HG03060 (cell line): ENCODE results near the gene CARD8.

ENCODE experiments used
- ATAC-seq: cut with Tn5 transposase; IDR thresholded peaks from one replicate; pipeline ENCODE4 v1.9.1; 2021; ENCODE audit warnings: low read depth, moderate number of reproducible peaks; ENCODE audit not compliant: unreplicated experiment

CARD8 gene

DNA sequence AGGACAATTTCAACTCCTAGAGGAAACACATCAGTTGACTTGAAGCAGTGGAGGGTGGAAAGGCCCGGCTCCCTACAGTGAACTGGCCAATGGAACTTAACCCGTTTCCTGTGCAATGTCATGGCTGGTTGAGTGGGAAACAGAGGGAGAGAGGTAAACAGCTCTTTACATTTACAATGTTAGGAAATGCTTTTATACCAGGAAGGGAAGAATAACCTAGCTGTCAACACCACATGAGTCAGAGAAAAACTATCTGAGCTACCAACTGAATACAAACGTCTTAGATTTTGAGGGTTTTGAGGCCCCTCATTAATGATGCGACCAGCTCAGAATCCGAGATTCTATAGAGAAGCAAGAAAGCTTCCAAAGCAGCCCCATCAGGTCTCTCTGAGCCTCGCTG lies 36.7 kb downstream of the CARD8 start:
- no peak for ATAC-seq

DNA sequence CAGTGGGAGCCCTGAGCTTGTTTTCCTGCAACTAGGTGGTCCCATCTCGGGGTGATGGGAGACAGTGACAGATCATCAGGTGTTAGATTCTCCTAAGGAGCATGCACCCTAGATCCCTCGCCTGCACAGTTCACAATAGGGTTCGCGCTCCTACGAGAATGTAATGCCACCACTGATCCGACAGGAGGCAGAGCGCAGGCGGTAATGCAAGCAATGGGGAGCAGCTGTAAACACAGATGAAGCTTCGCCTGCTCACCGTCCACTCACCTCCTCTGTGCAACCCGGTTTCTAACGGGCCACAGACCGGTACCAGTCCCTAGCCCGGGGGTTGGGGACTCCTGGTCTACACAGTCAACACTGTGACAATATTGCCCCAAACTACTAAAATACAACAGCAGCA lies 38.8 kb downstream of the CARD8 start:
- no peak for ATAC-seq

DNA sequence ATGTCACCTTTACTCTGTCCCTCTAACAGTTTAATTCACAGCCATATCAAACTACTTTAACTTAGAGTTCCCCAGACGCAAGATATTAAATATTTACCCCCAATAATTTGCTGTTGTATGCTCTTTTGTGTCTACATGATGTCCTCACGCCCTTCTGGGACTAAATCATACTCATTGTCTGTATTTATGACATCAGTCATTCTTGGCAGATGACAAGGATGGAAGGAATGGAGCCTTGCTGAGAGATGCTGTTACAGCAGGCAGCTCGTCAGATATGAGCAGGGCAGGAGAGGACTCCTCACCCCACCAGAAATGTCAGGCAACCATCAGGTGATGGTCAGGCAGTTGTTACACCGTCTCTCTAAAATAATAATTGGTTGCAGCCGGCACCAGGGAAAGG lies 41.8 kb downstream of the CARD8 start:
- ATAC-seq, result no peak

DNA sequence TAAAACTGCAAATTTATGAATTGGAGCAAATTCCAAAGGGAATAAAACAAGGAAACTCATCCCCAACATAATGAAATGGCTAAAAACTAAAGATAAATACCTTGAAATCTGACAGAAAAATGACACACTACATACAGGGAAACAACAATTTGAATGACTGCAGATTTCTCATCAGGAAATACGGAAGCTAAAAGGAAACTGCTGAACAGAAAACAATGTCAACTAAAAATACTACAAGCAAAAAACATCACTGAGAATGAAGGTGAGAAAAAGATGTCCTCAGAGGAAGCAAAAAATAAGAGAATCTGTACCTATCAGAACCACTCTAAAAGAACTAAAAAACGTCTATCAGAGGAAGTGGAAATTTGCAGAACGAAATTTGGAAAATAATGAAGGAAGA lies 45.7 kb downstream of the CARD8 start:
- no peak for ATAC-seq

DNA sequence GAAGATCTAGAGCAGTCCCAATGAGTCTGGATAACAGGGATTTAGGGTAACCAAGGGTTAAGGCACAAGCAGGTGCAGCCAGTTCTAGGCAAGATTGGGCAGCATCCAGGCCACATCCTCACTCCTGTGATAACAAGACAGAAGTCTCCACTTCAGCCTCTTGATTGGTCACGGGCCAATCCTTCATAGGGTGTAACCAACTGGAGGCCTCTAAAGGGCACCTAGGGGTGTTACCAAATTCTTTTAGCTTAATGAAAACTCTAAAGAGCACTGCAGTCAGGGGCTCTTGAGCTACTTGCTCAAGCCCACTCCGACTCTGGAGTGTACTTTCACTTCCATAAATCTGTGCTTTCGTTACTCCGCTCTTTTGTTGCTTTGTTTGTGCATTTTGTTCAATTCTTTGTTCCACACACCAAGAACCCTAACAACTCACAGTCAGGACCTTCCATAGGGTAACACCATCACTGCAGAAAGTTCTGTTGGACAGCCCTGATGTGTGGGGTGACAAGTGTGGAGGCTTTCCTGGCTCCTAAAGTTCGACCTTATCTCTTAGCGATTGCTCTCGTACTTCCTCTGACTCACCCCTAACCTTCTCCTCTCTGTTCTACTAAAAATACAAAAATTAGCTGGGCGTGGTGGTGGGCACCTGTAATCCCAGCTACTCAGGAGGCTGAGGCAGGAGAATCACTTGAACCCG lies 49.2 kb downstream of the CARD8 start:
- no peak for ATAC-seq

DNA sequence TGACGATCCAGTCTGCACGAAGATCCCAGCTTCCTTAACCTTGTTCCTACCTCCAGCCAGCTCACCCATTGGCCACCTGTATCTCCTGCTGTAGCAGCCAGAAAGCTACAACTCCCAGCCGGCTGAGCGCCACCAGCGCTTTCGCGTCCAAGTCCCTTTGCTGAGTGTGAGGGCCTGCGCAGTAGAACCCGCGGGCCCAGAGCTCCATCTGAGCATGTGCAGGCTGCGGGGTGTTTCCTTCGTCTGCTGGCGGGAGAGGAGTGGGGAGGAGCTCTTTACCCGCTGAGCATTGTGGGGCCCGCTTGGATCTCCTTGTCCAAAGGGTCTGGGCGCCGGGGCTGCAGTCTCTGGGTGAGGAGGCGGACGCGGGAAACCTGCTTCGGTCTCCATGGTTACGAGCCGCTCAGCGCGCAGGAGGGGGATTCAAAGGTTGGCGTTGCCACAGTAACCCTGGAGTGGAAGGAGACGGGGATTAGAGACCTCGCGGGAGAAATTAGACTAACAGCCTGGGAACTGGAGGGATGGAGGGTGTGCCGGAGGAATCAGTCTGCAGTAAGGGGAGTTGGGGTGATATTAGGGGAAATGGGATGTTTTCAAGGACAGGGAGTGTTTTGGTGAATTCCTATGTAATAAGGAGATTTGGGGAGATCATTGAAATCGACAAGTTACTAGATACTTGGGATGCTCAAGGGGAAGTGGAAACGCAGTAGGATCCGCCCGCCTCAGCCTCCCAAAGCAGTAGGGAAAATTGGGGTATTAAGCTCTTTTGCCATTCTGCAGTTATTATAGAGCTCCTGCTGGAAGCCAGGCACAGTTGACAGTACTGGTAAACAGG lies 51.7 kb downstream of the CARD8 start:
- ATAC-seq, result peak; percentile 61

GRCh38 chr19:48203222-48203793 lies 52.4 kb downstream of the CARD8 start:
- ATAC-seq, result no peak

DNA sequence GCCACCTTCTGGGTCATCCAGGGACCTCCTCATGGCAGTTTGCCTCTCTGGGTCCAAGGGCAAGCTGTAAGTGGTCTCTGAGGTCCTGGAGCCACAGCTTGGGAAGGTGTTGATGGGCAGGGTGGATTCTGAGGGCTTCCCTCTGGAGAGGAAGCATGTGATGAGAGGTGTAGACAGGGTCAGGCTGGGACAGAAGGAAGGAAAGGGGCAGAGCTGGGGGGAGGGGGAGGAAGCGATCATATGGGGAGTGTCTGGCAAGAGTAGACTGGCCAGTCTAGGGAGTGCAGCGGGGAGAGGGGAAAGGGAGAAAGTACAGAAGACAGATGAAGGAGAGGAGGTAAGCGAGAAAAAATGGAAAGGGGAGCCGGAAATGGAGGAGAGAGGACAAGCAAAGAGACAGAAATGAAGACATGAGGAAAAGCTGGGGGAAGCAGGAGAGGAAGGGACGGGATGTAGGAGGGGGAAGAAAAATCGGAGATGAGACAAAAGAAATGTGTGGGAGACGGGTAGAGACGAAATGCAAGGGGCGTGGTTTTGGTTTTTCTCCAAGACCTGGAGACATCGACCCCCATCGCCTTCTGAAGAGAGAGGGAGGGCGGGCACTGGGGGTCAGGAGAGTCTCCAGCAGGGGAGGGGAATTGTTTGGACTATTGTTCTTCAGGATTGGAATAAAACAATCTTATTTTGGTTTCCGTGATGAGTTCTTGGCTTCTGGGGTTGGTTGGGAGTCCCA lies 58.6 kb downstream of the CARD8 start:
- no peak for ATAC-seq

- ATAC-seq, result no peak
Observed at GRCh38 chr19:48196321-48196763, 59.4 kb downstream of the CARD8 start.

GRCh38 chr19:48194844-48195830 lies 60.6 kb downstream of the CARD8 start:
- no peak for ATAC-seq

DNA sequence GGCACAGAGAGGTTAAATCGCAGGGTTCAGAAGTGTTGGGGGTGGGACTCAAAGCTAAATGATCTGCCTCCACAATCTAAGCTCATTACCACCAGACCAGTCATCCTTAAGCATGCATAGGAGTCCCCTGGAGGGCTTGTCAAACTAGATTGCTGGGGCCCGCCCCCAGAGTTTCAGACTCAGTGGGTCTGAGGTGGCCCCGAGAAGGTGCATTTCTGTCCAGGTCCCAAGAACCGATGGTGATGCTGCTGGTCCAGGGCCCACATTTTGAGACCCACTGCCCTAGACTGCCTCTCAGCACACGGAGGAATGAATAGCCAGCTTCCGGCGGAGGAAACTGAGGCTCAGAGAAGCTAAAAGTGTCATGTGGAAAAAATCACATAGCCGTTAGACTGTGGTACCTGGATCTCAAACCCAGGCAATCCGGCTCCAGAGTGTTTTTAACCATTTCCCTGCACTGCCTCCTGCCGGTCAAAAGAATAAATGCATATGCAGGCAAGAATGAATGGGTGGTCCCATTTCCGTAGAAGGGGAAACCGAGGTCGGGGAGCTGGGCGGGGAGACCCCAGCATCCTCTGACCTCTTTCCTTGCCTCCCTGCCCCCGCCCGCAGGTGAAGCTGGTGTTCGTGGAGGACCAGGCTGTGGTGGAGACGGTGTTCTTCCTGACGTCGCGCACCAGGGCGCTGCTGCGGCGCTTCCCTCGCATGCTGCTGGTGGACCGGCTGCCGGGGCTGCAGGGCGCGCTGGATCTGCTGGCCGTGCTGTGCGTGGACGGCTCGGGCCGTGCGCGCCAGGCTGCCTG lies 61.5 kb downstream of the CARD8 start:
- no peak for ATAC-seq

GRCh38 chr19:48192750-48193149 lies 63.0 kb downstream of the CARD8 start:
- no peak for ATAC-seq

DNA sequence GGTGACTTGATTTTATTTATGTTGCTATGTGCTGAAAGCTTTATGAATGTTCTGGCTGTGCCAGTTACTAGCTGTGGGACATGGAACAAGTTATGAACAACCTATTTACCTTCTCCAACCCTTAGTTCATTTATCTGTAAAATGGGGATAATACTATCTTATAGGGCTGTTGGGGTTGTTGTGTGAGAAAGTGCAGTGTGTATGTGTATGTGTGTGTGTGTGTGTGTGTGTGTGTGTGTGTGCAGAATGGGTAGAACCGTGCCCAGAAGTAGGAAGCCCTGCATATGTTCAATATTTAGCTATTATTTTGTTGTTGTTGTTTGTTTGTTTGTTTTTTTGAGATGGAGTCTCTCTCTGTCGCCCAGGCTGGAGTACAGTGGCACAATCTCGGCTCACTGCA lies 64.8 kb downstream of the CARD8 start:
- no peak for ATAC-seq

- ATAC-seq, result no peak
Observed at GRCh38 chr19:48190288-48190884, 65.3 kb downstream of the CARD8 start.

- ATAC-seq, result no peak
Observed at GRCh38 chr19:48186541-48186991, 69.1 kb downstream of the CARD8 start.

DNA sequence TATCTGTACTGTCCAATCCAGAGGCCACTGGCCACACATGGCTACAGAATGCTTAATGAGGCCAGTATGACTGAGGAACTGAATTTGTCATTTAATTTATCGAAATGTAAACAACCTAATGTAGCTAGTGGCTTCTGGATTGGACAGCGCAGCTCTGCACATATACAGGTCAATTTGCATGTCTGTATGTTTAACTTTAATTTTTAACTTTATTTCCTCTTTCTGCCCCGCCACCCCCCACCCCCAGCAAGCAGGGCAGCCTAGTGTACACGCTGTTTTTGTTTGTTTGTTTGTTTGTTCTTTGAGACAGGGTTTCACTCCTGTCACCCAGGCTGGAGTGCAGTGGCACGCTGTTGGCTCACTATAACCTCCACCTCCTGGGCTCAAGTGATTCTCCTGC lies 69.7 kb downstream of the CARD8 start:
- ATAC-seq, result no peak

DNA sequence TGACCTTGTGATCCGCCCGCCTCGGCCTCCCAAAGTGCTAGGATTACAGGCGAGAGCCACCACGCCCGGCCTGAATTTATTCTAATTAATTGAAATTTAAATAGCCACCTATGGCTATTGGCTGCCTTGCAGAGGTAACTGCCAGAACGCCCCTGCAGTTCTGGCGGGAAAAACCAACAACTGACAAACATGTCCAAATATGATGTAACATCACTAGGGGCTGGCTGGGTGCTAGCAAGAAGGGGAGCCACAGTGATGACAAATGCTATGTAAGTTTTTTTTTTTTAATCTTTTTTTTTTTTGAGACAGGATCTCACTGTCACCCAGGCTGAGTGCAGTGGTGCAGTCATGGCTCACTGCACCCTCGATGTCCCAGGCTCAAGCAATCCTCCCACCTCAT lies 72.4 kb downstream of the CARD8 start:
- no peak for ATAC-seq

GRCh38 chr19:48182434-48182833 lies 73.3 kb downstream of the CARD8 start:
- ATAC-seq, result no peak

- ATAC-seq, result no peak
Observed at GRCh38 chr19:48181505-48181904, 74.2 kb downstream of the CARD8 start.
